ENCODE measurements around the gene MRPL4. TPM values are rescaled to one million over a fixed set of nuclear protein-coding genes. Genes with fewer than 3 reads are reported as not detected.

Gene MRPL4
- total and polyA plus RNA-seq, 2 of the 13 experiments (the other 11 are each of a cell fraction or from before 2014, with no cell fraction given) = 40.6 to 42.5 TPM

DNA sequence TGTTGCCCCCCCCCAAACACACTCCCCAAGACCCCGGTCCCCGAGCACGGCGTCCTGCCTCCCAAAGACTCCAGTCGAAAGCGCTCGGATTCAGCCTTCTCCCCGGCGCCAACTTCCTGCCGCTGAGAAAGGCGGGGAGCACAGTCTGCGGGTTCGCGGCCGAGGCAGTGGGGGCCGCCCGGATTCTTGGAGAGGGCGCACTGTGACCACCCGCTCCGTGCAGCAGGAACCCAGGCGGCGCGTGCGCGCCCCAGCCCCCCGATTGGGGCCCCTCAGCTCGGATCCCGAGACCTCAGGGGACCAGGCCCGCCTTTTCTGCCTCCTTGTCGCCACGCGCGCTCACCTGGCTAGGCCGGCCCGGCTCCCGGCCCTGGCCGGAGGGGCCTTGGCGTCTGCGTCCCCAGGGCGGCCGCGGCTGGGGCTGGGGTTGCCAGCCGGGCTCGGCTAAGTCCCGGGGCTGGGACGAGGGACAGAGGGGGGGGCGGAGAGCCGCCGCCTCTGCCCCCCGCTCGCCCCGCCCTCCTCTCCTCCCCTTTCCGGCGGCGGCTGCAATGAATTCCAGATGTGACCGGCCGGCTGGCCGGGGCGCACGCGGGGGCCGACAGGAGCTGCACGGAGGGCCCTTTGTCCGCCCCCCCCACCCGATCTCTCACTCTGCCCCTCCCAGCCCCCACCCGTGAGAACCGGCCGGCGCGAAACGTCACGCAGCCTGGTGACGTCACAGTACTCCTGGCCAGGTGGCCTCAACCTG lies 21.0 kb upstream of the MRPL4 start, which contains the start of gene S1PR2 (continued):
- TF ChIP-seq, protein P1, sequence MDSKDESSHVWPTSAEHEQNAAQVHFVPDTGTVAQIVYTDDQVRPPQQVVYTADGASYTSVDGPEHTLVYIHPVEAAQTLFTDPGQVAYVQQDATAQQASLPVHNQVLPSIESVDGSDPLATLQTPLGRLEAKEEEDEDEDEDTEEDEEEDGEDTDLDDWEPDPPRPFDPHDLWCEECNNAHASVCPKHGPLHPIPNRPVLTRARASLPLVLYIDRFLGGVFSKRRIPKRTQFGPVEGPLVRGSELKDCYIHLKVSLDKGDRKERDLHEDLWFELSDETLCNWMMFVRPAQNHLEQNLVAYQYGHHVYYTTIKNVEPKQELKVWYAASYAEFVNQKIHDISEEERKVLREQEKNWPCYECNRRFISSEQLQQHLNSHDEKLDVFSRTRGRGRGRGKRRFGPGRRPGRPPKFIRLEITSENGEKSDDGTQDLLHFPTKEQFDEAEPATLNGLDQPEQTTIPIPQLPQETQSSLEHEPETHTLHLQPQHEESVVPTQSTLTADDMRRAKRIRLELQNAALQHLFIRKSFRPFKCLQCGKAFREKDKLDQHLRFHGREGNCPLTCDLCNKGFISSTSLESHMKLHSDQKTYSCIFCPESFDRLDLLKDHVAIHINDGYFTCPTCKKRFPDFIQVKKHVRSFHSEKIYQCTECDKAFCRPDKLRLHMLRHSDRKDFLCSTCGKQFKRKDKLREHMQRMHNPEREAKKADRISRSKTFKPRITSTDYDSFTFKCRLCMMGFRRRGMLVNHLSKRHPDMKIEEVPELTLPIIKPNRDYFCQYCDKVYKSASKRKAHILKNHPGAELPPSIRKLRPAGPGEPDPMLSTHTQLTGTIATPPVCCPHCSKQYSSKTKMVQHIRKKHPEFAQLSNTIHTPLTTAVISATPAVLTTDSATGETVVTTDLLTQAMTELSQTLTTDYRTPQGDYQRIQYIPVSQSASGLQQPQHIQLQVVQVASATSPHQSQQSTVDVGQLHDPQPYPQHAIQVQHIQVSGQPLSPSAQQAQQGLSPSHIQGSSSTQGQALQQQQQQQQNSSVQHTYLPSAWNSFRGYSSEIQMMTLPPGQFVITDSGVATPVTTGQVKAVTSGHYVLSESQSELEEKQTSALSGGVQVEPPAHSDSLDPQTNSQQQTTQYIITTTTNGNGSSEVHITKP (CRISPR knock-in tag; IDR thresholded peaks at IDR 0.05; ENCODE audit: low read depth) = no peak
- TF ChIP-seq SNAPC2 (CRISPR knock-in tag; IDR thresholded peaks at IDR 0.05) (no peak), TGIF2 (CRISPR knock-in tag; IDR thresholded peaks at IDR 0.05) (no peak), TCF12 (IDR thresholded peaks at IDR 0.05) (no peak), TCF12 (CRISPR knock-in tag; IDR thresholded peaks at IDR 0.05) (no peak), RFXAP (CRISPR knock-in tag; IDR thresholded peaks at IDR 0.05; ENCODE audit: borderline replicate concordance) (no peak), SP5 (CRISPR knock-in tag; IDR thresholded peaks at IDR 0.05; ENCODE audit: borderline replicate concordance, low read depth) (peak; percentile 87), TARDBP (CRISPR knock-in tag; IDR thresholded peaks at IDR 0.05) (peak; percentile 21; the same call in 1 of the 2 replicates), YEATS2 (CRISPR knock-in tag; IDR thresholded peaks at IDR 0.05; ENCODE audit: borderline replicate concordance) (no peak), ZSCAN21 (CRISPR knock-in tag; IDR thresholded peaks at IDR 0.05; ENCODE audit: borderline replicate concordance) (peak; percentile 28; the same call in 1 of the 2 replicates), ZNF333 (CRISPR knock-in tag; IDR thresholded peaks at IDR 0.05; ENCODE audit: borderline replicate concordance) (no peak), PCBP2 (optimal IDR thresholded peaks at IDR 0.05; ENCODE audit: low read depth, low read length, poor library complexity, severe bottlenecking) (no peak), PTBP1 (IDR thresholded peaks at IDR 0.05; ENCODE audit: low read depth, low read length, poor library complexity, severe bottlenecking) (no peak), RXRB (CRISPR knock-in tag; IDR thresholded peaks at IDR 0.05; ENCODE audit: borderline replicate concordance) (no peak), HDAC1 (CRISPR knock-in tag; IDR thresholded peaks at IDR 0.05) (0 out of 2 replicates have a peak, but pooled peaks have one; percentile 16), NR2F2 (IDR thresholded peaks at IDR 0.05; ENCODE audit: borderline replicate concordance, low read depth) (no peak), NFIC (IDR thresholded peaks at IDR 0.05; ENCODE audit: low read length) (no peak), ZBTB3 (CRISPR knock-in tag; IDR thresholded peaks at IDR 0.05; ENCODE audit: borderline replicate concordance, low read depth) (no peak), FOXM1 (CRISPR knock-in tag; IDR thresholded peaks at IDR 0.05) (no peak), MYPOP (CRISPR knock-in tag; IDR thresholded peaks at IDR 0.05) (no peak)
- TF ChIP-seq, protein P2, sequence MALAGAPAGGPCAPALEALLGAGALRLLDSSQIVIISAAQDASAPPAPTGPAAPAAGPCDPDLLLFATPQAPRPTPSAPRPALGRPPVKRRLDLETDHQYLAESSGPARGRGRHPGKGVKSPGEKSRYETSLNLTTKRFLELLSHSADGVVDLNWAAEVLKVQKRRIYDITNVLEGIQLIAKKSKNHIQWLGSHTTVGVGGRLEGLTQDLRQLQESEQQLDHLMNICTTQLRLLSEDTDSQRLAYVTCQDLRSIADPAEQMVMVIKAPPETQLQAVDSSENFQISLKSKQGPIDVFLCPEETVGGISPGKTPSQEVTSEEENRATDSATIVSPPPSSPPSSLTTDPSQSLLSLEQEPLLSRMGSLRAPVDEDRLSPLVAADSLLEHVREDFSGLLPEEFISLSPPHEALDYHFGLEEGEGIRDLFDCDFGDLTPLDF (CRISPR knock-in tag; IDR thresholded peaks at IDR 0.05) = no peak
- TF ChIP-seq, protein P3, sequence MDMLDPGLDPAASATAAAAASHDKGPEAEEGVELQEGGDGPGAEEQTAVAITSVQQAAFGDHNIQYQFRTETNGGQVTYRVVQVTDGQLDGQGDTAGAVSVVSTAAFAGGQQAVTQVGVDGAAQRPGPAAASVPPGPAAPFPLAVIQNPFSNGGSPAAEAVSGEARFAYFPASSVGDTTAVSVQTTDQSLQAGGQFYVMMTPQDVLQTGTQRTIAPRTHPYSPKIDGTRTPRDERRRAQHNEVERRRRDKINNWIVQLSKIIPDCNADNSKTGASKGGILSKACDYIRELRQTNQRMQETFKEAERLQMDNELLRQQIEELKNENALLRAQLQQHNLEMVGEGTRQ (IDR thresholded peaks at IDR 0.05; ENCODE audit: low read depth, low read length) = no peak
- TF ChIP-seq, protein P3 (CRISPR knock-in tag; IDR thresholded peaks at IDR 0.05; ENCODE audit: borderline replicate concordance) = no peak

Data from HepG2 (cell line).